Renal cortex interstitium (tissue), 11 donors: ENCODE measurements around the gene ATP5F1E. TPM values are rescaled to one million over a fixed set of nuclear protein-coding genes. Genes with fewer than 3 reads are reported as not detected.
A peak's percentile ranks its signal among the peaks of the same experiment; 100 is the strongest.
"Not testable (repeated sequence)": the region's sequence is repeated elsewhere in the genome, so short reads cannot be mapped to it uniquely, and the experiment has no call there.

ENCODE experiments used
- DNase-seq, 11 donors: peaks; one replicate each; pipeline ENCODE4 v3.0.0-alpha.2; 2013; ENCODE audit warnings: low read depth in 9 of 11, low spot score in 4 of 11; ENCODE audit errors: extremely low read depth in 1 of 11
- polyA plus RNA-seq, 3 donors: library from polyadenylated mRNA; unstranded; fragments of 120-200 nt; gene quantifications; one replicate each; pipeline ENCODE4 v1.2.1, GENCODE V29; 2013; ENCODE audit not compliant: insufficient read length in 3 of 3

ATP5F1E gene
- polyA plus RNA-seq, 3 donors = 170 to 266 (median 207) TPM

DNA sequence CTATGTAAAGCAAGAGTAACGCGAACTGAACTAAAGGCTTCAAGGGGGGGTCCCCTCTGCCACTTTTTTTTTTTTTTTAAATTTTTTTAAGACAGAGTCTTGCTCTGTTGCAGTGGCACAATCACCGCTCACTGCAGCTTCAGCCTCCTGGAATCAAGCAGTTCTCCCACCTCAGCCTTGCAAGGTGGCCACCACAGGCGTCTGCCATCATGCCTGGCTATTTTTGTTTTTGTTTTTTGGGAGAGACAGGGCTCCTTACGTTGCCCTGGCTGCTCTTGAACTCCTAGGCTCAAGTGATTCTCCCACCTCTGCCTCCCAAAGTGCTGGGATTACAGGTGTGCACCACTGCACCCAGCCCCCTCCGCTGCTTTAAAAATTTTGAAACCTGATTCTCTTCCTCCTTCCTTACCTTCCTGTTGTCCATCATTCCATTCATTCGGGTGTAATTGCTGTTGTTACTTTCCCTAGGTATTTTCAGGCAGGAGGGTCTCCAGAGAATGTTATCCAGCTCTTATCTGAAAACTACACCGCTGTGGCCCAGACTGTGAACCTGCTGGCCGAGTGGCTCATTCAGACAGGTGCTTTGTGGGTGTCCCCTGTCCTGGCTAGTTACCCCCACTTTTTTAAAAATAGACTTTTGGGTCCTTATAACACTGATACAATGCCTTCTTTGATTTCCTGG is 45.7 kb downstream of the ATP5F1E start:
- DNase-seq = no peak

- DNase-seq = no peak
These were observed 46.5 kb downstream of the ATP5F1E start for GRCh38 chr20:58985656-58986055.

- DNase-seq = no peak
These were observed 47.4 kb downstream of the ATP5F1E start for GRCh38 chr20:58984691-58985090.

- DNase-seq = not testable (repeated sequence)
These were observed 49.0 kb downstream of the ATP5F1E start for GRCh38 chr20:58983115-58983468.

DNA sequence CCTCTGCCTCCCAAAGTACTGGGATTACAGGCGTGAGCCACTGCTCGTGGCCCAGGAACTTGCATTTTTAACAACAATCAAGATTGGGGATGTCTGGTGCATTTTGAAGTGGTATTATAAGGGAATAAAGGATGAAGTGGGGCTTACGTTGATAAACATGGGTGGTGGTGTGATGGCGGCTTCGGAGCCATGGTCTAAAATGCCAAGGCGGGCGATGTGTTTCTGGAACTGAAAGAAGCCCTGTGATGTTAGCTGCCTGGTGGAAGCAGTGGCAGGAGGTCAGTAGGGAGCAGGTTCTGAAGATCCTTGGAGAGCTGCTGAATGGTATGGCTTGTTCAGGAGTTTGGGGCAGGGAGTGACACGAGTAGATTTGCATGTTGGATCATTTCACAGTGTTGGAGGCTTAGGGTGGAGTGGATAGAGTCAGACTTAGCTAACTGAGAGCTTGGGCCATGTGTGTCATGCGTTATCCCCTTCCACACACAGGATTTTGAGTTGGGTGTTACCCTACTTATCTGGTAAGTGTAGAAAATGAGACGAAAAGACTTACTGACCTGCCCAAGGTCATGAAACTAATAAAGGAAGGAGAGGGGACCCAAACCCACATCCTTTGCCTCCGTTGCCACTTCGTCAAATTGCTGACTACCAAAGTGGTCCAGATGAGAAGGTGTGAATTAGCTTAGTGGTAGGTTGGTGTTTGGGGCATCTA is 49.6 kb downstream of the ATP5F1E start:
- DNase-seq = no peak

DNA sequence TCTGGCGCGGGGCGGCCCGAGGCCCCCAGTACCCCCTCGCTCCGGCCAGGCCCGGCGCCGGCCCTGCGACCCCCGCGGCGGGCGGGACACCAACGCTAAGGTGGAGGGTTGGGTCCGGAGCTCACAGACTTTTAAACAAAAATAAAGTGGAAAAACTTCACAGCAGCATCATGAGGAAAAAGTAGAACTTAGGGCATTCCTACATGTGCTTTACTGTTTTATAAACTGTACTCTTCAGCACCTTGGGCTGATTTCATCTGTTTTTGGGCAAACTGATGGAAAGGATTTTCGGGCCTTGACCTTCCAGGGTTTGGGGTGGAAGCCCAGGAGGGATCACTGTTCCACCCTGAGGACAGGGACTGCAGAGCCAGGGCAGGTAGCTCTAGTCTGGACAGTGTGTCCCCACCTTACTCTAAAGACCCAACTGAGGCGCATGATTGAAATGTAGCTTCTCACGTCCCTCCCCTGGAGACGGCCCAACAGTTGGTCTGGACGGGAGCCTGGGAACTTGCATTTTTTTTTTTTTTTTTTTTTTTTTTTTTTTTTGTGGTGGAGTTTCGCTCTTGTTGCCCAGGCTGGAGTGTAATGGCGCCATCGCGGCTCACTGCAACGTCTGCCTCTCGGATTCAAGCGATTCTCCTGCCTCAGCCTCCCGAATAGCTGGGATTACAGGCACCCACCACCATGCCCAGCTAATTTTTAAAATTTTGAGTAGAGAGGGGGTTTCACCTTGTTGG is 50.3 kb downstream of the ATP5F1E start:
- DNase-seq = peak in 3 of 11 donors; percentile 19 to 39 (median 26)

GRCh38 chr20:58980711-58981627 is 51.2 kb downstream of the ATP5F1E start, which contains the start of gene NELFCD:
Gene NELFCD (plus strand): TSS chr20:58981256. CDS start chr20:58981310, 54 bp downstream.
- peak; percentile 55 to 87 (median 76) for DNase-seq

DNA sequence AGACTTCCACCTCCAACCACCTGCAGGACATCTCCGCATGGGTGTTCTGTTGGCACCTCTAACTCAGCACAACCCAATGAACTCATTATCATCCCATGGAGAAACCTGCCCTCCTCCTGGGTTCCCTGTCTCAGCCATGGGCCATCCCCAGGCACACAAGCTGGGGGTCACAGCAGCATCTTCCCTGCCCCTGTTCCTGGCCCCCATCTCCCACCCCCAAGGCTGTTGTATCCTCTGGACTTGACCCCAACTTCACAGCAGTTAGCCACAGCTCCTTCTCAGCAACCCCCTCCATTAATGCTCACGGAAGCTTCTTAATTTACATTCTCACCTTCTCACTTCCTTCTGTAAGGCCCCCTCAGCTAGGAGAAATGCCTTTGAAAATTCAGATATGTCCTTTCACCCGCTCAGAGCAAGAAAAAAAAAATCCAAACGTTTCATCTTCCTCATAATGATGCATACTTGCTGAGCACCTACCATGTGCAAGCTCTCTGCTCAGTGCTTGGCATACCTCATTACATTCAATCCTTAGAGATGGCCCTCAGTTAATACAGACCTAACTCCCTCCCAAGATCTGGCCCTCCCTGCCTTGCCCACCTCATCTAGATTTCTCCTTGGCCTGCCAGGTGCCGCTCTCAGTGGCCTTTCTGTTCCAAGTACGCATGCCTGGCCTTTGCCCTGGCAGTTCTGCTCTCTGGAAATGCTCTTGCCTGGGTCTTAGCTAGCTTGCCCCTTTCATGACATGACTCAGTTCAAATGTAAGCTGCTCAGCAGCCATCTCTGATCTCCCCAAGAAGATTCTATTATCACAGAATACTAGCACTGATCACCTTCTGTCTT is 53.6 kb downstream of the ATP5F1E start:
- no peak for DNase-seq

GRCh38 chr20:58976061-58976730 is 55.9 kb downstream of the ATP5F1E start:
- no peak for DNase-seq

Other genes starting within 250 kb of the ATP5F1E start
- 1 to 10 TPM in 2 of 3 donors, under 1 TPM in 1; 0.97 to 1.4 (median 1.1) TPM for gene GNAS-AS1, start 181.4 kb downstream of the ATP5F1E start, polyA plus RNA-seq
- gene GNAS, start 179.6 kb downstream of the ATP5F1E start, polyA plus RNA-seq = 1,000 to 10,000 TPM; 1,846 to 2,284 (median 1,968) TPM
- gene NELFCD, start 51.1 kb downstream of the ATP5F1E start, polyA plus RNA-seq = 100 to 1,000 TPM; 139 to 146 (median 141) TPM
- 10 to 100 TPM; 72.7 to 79.1 (median 78.6) TPM for gene CTSZ, start 25.1 kb downstream of the ATP5F1E start, polyA plus RNA-seq
- 1 to 10 TPM; 1.9 to 3.2 (median 2.9) TPM for gene TUBB1, start 12.9 kb downstream of the ATP5F1E start, polyA plus RNA-seq
- gene PRELID3B, start 10.5 kb upstream of the ATP5F1E start, polyA plus RNA-seq = 10 to 100 TPM; 65.5 to 82.4 (median 69.7) TPM
- gene ZNF831, start 131.5 kb upstream of the ATP5F1E start, polyA plus RNA-seq = under 1 TPM; 0.08 to 0.11 (median 0.10) TPM